Astrocyte (in vitro differentiated cells and primary cell): ENCODE results near the gene INTS4. TPM values are rescaled to one million over a fixed set of nuclear protein-coding genes. Genes with fewer than 3 reads are reported as not detected.

Experiments
- DNase-seq: peaks from one replicate; pipeline ENCODE4 v3.0.0-alpha.2; 2010; ENCODE audit warnings: low read depth
- FAIRE-seq: peaks from 2 replicates; lab custom pipeline; 2011; peaks lifted over from hg19 to GRCh38; lab: Jason Lieb, UNC
- H2AFZ ChIP-seq: 2 replicates; pipeline ENCODE4 v1.6.0; 2012; ENCODE audit warnings: low read depth, low read length, inconsistent platforms
- H3K27ac ChIP-seq: 2 replicates; pipeline ENCODE4 v1.5.1; 2011; ENCODE audit warnings: low read depth, low read length, inconsistent platforms
- H3K27me3 ChIP-seq: 2 replicates; pipeline ENCODE4 v1.6.0; 2011; ENCODE audit warnings: low read length, inconsistent platforms; ENCODE audit not compliant: insufficient read depth
- H3K36me3 ChIP-seq: 2 replicates; pipeline ENCODE4 v1.5.1; 2011; ENCODE audit warnings: low read length, inconsistent platforms; ENCODE audit not compliant: insufficient read depth
- H3K4me1 ChIP-seq: 2 replicates; pipeline ENCODE4 v1.5.1; 2011; ENCODE audit warnings: low read length, inconsistent platforms; ENCODE audit not compliant: insufficient read depth
- H3K4me2 ChIP-seq: 2 replicates; pipeline ENCODE4 v1.6.0; 2012; ENCODE audit warnings: low read length, inconsistent platforms
- H3K4me3 ChIP-seq: 2 replicates; pipeline ENCODE4 v1.5.1; 2011; ENCODE audit warnings: low read depth, mild to moderate bottlenecking, low read length, inconsistent platforms; ENCODE audit not compliant: insufficient read depth
- H3K79me2 ChIP-seq: 2 replicates; pipeline ENCODE4 v1.6.0; 2012; ENCODE audit warnings: mild to moderate bottlenecking, low read length, inconsistent platforms; ENCODE audit not compliant: insufficient read depth
- H3K9ac ChIP-seq: 2 replicates; pipeline ENCODE4 v1.6.0; 2012; ENCODE audit warnings: mild to moderate bottlenecking, low read length, inconsistent platforms
- H3K9me3 ChIP-seq: 2 replicates; pipeline ENCODE4 v1.5.1; 2012; ENCODE audit warnings: low read depth, mild to moderate bottlenecking, low read length, inconsistent platforms; ENCODE audit not compliant: insufficient read depth
- H4K20me1 ChIP-seq: 2 replicates; pipeline ENCODE4 v1.6.0; 2012; ENCODE audit warnings: low read length, inconsistent platforms; ENCODE audit not compliant: insufficient read depth
- H3K27ac Mint-ChIP-seq: one replicate; pipeline ENCODE4 v1.8.0; 2021; ENCODE audit warnings: mild to moderate bottlenecking, mixed read lengths; ENCODE audit not compliant: unreplicated experiment
- H3K27me3 Mint-ChIP-seq: one replicate; pipeline ENCODE4 v1.8.0; 2021; ENCODE audit warnings: low read depth, mixed read lengths; ENCODE audit not compliant: unreplicated experiment
- H3K36me3 Mint-ChIP-seq: one replicate; pipeline ENCODE4 v1.8.0; 2021; ENCODE audit warnings: low read depth, mixed read lengths; ENCODE audit not compliant: unreplicated experiment
- H3K4me1 Mint-ChIP-seq: one replicate; pipeline ENCODE4 v1.8.0; 2021; ENCODE audit warnings: low read depth, mixed read lengths; ENCODE audit not compliant: unreplicated experiment
- H3K4me3 Mint-ChIP-seq: one replicate; pipeline ENCODE4 v1.8.0; 2021; ENCODE audit warnings: mild to moderate bottlenecking, moderate library complexity, mixed read lengths; ENCODE audit not compliant: unreplicated experiment
- H3K9me3 Mint-ChIP-seq: one replicate; pipeline ENCODE4 v1.8.0; 2021; ENCODE audit warnings: mild to moderate bottlenecking, mixed read lengths; ENCODE audit not compliant: unreplicated experiment
- CTCF ChIP-seq: IDR thresholded peaks from 2 replicates; pipeline ENCODE4 v1.5.1; 2011; ENCODE audit warnings: low read depth, mild to moderate bottlenecking, inconsistent platforms, low read length, moderate library complexity; ENCODE audit not compliant: insufficient read depth
- EZH2 ChIP-seq: IDR thresholded peaks from 2 replicates; pipeline ENCODE4 v1.6.1; 2012; ENCODE audit warnings: mild to moderate bottlenecking, low read length, inconsistent platforms; ENCODE audit not compliant: insufficient read depth
- total RNA-seq: library from RNA; stranded (reverse); gene quantifications from 2 replicates; pipeline ENCODE4 v1.2.1, GENCODE V29; 2021

Gene INTS4
- total RNA-seq, 1 donor from 2014 or later, result 35.0 TPM

- no peaks in the 10 kb centered on the region for H3K27me3 ChIP-seq
- no peaks in the 10 kb centered on the region for H3K9me3 Mint-ChIP-seq
- peaks cover 21% of the 10 kb centered on the region for H3K79me2 ChIP-seq
- no peak overlapping the region for H3K27ac ChIP-seq
- DNase-seq, result no peak
- no peak overlapping the region for H3K27ac Mint-ChIP-seq
- TF ChIP-seq CTCF (no peak), EZH2 (no peak)
- peaks cover 20% of the 10 kb centered on the region for H3K36me3 ChIP-seq
- no peak overlapping the region for H2AFZ ChIP-seq
- no peaks in the 10 kb centered on the region for H3K9me3 ChIP-seq
- FAIRE-seq, result no peak
- no peak overlapping the region for H3K4me2 ChIP-seq
- no peak overlapping the region for H3K4me3 ChIP-seq
- H3K4me1 ChIP-seq, result no peaks in the 10 kb centered on the region
- H3K36me3 Mint-ChIP-seq, result peaks cover 13% of the 10 kb centered on the region
- no peaks in the 10 kb centered on the region for H3K27me3 Mint-ChIP-seq
- H4K20me1 ChIP-seq, result peaks cover 10% of the 10 kb centered on the region
- no peak overlapping the region for H3K4me3 Mint-ChIP-seq
- H3K4me1 Mint-ChIP-seq, result peaks cover 13% of the 10 kb centered on the region
- no peak overlapping the region for H3K9ac ChIP-seq
Measured at GRCh38 chr11:77981346-77981947, 13.0 kb downstream of the INTS4 start.

- no peaks in the 10 kb centered on the region for H3K9me3 ChIP-seq
- Mint-ChIP-seq H3K4me1 (no peaks in the 10 kb centered on the region), H3K27me3 (no peaks in the 10 kb centered on the region), H3K4me3 (no peak overlapping the region), H3K27ac (no peak overlapping the region), H3K9me3 (no peaks in the 10 kb centered on the region), H3K36me3 (peaks cover 6% of the 10 kb centered on the region)
- TF ChIP-seq EZH2 (no peak), CTCF (no peak)
- H3K27ac ChIP-seq, result no peak overlapping the region
- no peaks in the 10 kb centered on the region for H3K27me3 ChIP-seq
- H4K20me1 ChIP-seq, result no peaks in the 10 kb centered on the region
- H2AFZ ChIP-seq, result no peak overlapping the region
- DNase-seq (no peak), FAIRE-seq (no peak)
- no peak overlapping the region for H3K4me3 ChIP-seq
- H3K4me1 ChIP-seq, result no peaks in the 10 kb centered on the region
- peaks cover 8% of the 10 kb centered on the region for H3K36me3 ChIP-seq
- no peak overlapping the region for H3K9ac ChIP-seq
- no peaks in the 10 kb centered on the region for H3K79me2 ChIP-seq
- no peak overlapping the region for H3K4me2 ChIP-seq
Measured at GRCh38 chr11:77968337-77968736, 26.1 kb downstream of the INTS4 start.

- Mint-ChIP-seq H3K9me3 (no peaks in the 10 kb centered on the region), H3K4me3 (no peak overlapping the region), H3K27ac (no peak overlapping the region), H3K27me3 (no peaks in the 10 kb centered on the region), H3K4me1 (no peaks in the 10 kb centered on the region), H3K36me3 (peaks cover 4% of the 10 kb centered on the region)
- Histone ChIP-seq H3K9ac (no peak overlapping the region), H4K20me1 (no peaks in the 10 kb centered on the region), H3K79me2 (no peaks in the 10 kb centered on the region), H3K27ac (no peak overlapping the region), H3K27me3 (no peaks in the 10 kb centered on the region), H3K36me3 (peaks cover 8% of the 10 kb centered on the region), H3K4me3 (no peak overlapping the region), H3K4me1 (no peaks in the 10 kb centered on the region), H3K9me3 (no peaks in the 10 kb centered on the region), H3K4me2 (no peak overlapping the region), H2AFZ (no peak overlapping the region)
- no peak for DNase-seq
- TF ChIP-seq EZH2, result no peak
- no peak for TF ChIP-seq CTCF
- no peak for FAIRE-seq
Measured at GRCh38 chr11:77967753-77968152, 26.7 kb downstream of the INTS4 start.
